Measurements from ENCODE around the gene SPESP1.
"Not testable (repeated sequence)": the region's sequence is repeated elsewhere in the genome, so short reads cannot be mapped to it uniquely, and the experiment has no call there.

Gene SPESP1

GRCh38 chr15:68930268-68931022 is at the start of gene SPESP1:
Gene SPESP1 (plus strand): TSS chr15:68930525. CDS start chr15:68930654, 129 bp downstream.
- peak; percentile 44 for DNase-seq

- no peak for DNase-seq
Observed at GRCh38 chr15:68885070-68885469, 45.3 kb upstream of the SPESP1 start.

GRCh38 chr15:68887120-68887519 is 43.2 kb upstream of the SPESP1 start:
- no peak for DNase-seq

- no peak for DNase-seq
Observed at GRCh38 chr15:68887819-68888218, 42.5 kb upstream of the SPESP1 start.

GRCh38 chr15:68888419-68888818 is 41.9 kb upstream of the SPESP1 start:
- DNase-seq, result peak; percentile 26

- DNase-seq, result no peak
Observed at GRCh38 chr15:68894208-68894607, 36.1 kb upstream of the SPESP1 start.

- no peak for DNase-seq
Observed at GRCh38 chr15:68896178-68896577, 34.1 kb upstream of the SPESP1 start.

- DNase-seq, result no peak
Observed at GRCh38 chr15:68897016-68897415, 33.3 kb upstream of the SPESP1 start.

- no peak for DNase-seq
Observed at GRCh38 chr15:68900027-68900426, 30.3 kb upstream of the SPESP1 start.

- no peak for DNase-seq
Observed at GRCh38 chr15:68907396-68907923, 22.9 kb upstream of the SPESP1 start.

- peak; percentile 9 for DNase-seq
Observed at GRCh38 chr15:68909601-68910100, 20.7 kb upstream of the SPESP1 start.

GRCh38 chr15:68910341-68910740 is 20.0 kb upstream of the SPESP1 start:
- no peak for DNase-seq

- no peak for DNase-seq
Observed at GRCh38 chr15:68910816-68911215, 19.5 kb upstream of the SPESP1 start.

GRCh38 chr15:68921926-68922325 is 8.4 kb upstream of the SPESP1 start:
- DNase-seq, result no peak

GRCh38 chr15:68924866-68925560 is 5.3 kb upstream of the SPESP1 start:
- DNase-seq, result peak; percentile 89

GRCh38 chr15:68933001-68933400 is 2.7 kb downstream of the SPESP1 start:
- DNase-seq, result peak; percentile 55

- no peak for DNase-seq
Observed at GRCh38 chr15:68934341-68934740, 4.0 kb downstream of the SPESP1 start.

GRCh38 chr15:68935400-68935937 is 5.1 kb downstream of the SPESP1 start:
- no peak for DNase-seq

GRCh38 chr15:68939501-68939900 is 9.2 kb downstream of the SPESP1 start:
- no peak for DNase-seq

- no peak for DNase-seq
Observed at GRCh38 chr15:68951813-68952212, 21.5 kb downstream of the SPESP1 start.

GRCh38 chr15:68957696-68958095 is 27.4 kb downstream of the SPESP1 start:
- no peak for DNase-seq

- no peak for DNase-seq
Observed at GRCh38 chr15:68958597-68958996, 28.3 kb downstream of the SPESP1 start.

- peak; percentile 71 for DNase-seq
Observed at GRCh38 chr15:68962465-68962864, 32.1 kb downstream of the SPESP1 start.

- DNase-seq, result not testable (repeated sequence)
Observed at GRCh38 chr15:68963719-68964118, 33.4 kb downstream of the SPESP1 start.

Measured in hematopoietic multipotent progenitor cell treated with erythropoietin and hydrocortisone succinate and interleukin-3 and kit ligand, for 4 days (in vitro differentiated cells).